Natural killer cell (primary cell): Measurements from ENCODE around the gene DHX8. TPM values are rescaled to one million over a fixed set of nuclear protein-coding genes. Genes with fewer than 3 reads are reported as not detected.

ENCODE experiments used
- ATAC-seq, 3 donors: fragments of 150-1000 bp in 2 of 3; fragments of 200-7000 bp in 1 of 3; cut with Tn5 transposase; 1 replicate in 1 of 3; 2 replicates in 2 of 3; pipeline ENCODE4 v1.10.0; 2021; ENCODE audit warnings: mild to moderate bottlenecking in 2 of 3, moderate library complexity in 2 of 3
- DNase-seq, 2 donors: peaks; one replicate each; pipeline versions ENCODE4 v3.0.0 to v3.0.0-alpha.2; 2013 to 2021; ENCODE audit warnings: mixed read lengths in 1 of 2
- H3K27ac ChIP-seq: one replicate; pipeline ENCODE4 v1.5.1; 2013; ENCODE audit warnings: mild to moderate bottlenecking, low read length
- H3K27me3 ChIP-seq: one replicate; pipeline ENCODE4 v1.6.1; 2013; ENCODE audit warnings: low read length; ENCODE audit not compliant: control insufficient read depth, insufficient read depth
- H3K36me3 ChIP-seq: one replicate; pipeline ENCODE4 v1.6.1; 2013; ENCODE audit warnings: low read length; ENCODE audit not compliant: control insufficient read depth, insufficient read depth
- H3K4me1 ChIP-seq: one replicate; pipeline ENCODE4 v1.6.1; 2013; ENCODE audit warnings: low read length; ENCODE audit not compliant: control insufficient read depth, insufficient read depth
- H3K4me3 ChIP-seq: one replicate; pipeline ENCODE4 v1.5.1; 2013; ENCODE audit warnings: low read length
- H3K9me3 ChIP-seq: one replicate; pipeline ENCODE4 v1.6.1; 2013; ENCODE audit warnings: low read length; ENCODE audit not compliant: control insufficient read depth, insufficient read depth
- H3K27ac Mint-ChIP-seq, 2 donors: one replicate each; pipeline ENCODE4 v1.8.0; 2022; ENCODE audit warnings: mild to moderate bottlenecking in 2 of 2, mixed read lengths in 2 of 2, moderate library complexity in 1 of 2
- H3K27me3 Mint-ChIP-seq, 2 donors: one replicate each; pipeline ENCODE4 v1.8.0; 2022; ENCODE audit warnings: low read depth in 2 of 2, mixed read lengths in 2 of 2
- H3K36me3 Mint-ChIP-seq: one replicate; pipeline ENCODE4 v1.8.0; 2022; ENCODE audit warnings: mixed read lengths
- H3K4me1 Mint-ChIP-seq, 2 donors: one replicate each; pipeline ENCODE4 v1.8.0; 2022; ENCODE audit warnings: mixed read lengths in 2 of 2
- H3K4me3 Mint-ChIP-seq: one replicate; pipeline ENCODE4 v1.8.0; 2022; ENCODE audit warnings: mild to moderate bottlenecking, moderate library complexity, mixed read lengths
- H3K9me3 Mint-ChIP-seq, 2 donors: one replicate each; pipeline ENCODE4 v1.8.0; 2022; ENCODE audit warnings: mixed read lengths in 2 of 2
- CTCF ChIP-seq: fragments of 200-600 bp; IDR thresholded peaks from one replicate; pipeline ENCODE4 v1.8.0; 2022; ENCODE audit warnings: antibody characterized with exemption
- WGBS: methylation state at CpG from one replicate; pipeline ENCODE4 v1.1.7; 2013; ENCODE audit warnings: missing lambda C conversion rate; ENCODE audit not compliant: insufficient coverage; 5-methylcytosine and 5-hydroxymethylcytosine counted together
- intact Hi-C: fragments of 100-400 bp; cut with micrococcal nuclease; formaldehyde crosslinking; loops from one replicate; pipeline ENCODE4 v1.14.2; 2022
- total RNA-seq, 4 donors: library from RNA; stranded (reverse); fragments of 120-200 nt in 1 of 4; gene quantifications; one replicate each; pipeline versions ENCODE4 v1.2.3 to v1.2.4, GENCODE V29; 2013 to 2022

Gene DHX8
- total RNA-seq, 3 donors from 2014 or later (not counting 1 experiment from before 2014, with no cell fraction given) = 88.3 to 106 (median 105) TPM

GRCh38 chr17:43453331-43453812 is 30.4 kb upstream of the DHX8 start:
- no peaks in the 10 kb centered on the region for H3K9me3 Mint-ChIP-seq
- H3K27ac Mint-ChIP-seq = no peak overlapping the region
- intact Hi-C loops = no loop called here
- no peak overlapping the region for H3K4me3 ChIP-seq
- no peak overlapping the region for H3K4me3 Mint-ChIP-seq
- no peaks in the 10 kb centered on the region for H3K27me3 ChIP-seq
- H3K9me3 ChIP-seq = no peaks in the 10 kb centered on the region
- peaks cover 4% of the 10 kb centered on the region for H3K4me1 ChIP-seq
- peaks cover 0 to 8% of the 10 kb centered on the region in 2 donors for H3K4me1 Mint-ChIP-seq
- no peak for TF ChIP-seq CTCF
- H3K27ac ChIP-seq = no peak overlapping the region
- 91% methylated on average over 9 of the region's 11 CpGs for WGBS
- ATAC-seq (no peak), DNase-seq (no peak)
- H3K36me3 ChIP-seq = no peaks in the 10 kb centered on the region
- peaks cover 12 to 22% of the 10 kb centered on the region in 2 donors for H3K27me3 Mint-ChIP-seq
- H3K36me3 Mint-ChIP-seq = no peaks in the 10 kb centered on the region

DNA sequence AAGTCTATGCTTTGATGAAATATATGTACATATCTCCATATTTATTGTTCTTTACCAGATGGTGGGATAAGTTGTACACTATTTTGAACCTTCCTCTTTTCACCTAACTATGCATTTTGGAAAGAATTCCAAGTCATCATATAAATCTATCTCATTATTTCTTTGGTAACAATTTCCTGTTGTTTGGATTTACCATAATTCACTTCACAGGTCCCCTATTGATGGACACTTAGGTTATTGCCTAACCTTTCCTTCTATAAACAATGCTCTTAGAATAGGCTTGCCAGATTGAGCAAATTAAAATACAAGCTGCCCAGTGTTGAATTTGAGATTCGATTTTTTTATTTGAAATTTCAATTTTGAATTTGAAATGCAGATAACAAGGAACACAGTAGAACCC is 28.9 kb upstream of the DHX8 start:
- H3K9me3 Mint-ChIP-seq = no peaks in the 10 kb centered on the region
- DNase-seq = no peak

GRCh38 chr17:43456029-43456428 is 27.7 kb upstream of the DHX8 start:
- Mint-ChIP-seq H3K9me3 (no peaks in the 10 kb centered on the region), H3K4me3 (no peak overlapping the region), H3K4me1 (peaks cover 0 to 8% of the 10 kb centered on the region in 2 donors), H3K27ac (no peak overlapping the region), H3K27me3 (peaks cover 15 to 22% of the 10 kb centered on the region in 2 donors), H3K36me3 (no peaks in the 10 kb centered on the region)
- Histone ChIP-seq H3K27me3 (no peaks in the 10 kb centered on the region), H3K9me3 (no peaks in the 10 kb centered on the region), H3K4me1 (peaks cover 4% of the 10 kb centered on the region), H3K27ac (no peak overlapping the region), H3K36me3 (no peaks in the 10 kb centered on the region), H3K4me3 (no peak overlapping the region)
- no peak for TF ChIP-seq CTCF
- ATAC-seq = no peak
- intact Hi-C loops = no loop called here
- no peak for DNase-seq
- 90% methylated on average over 5 of the region's 6 CpGs for WGBS

More for the DNA sequence above, 28.9 kb upstream of the DHX8 start:
- no peak overlapping the region for H3K27ac ChIP-seq
- intact Hi-C loops = no loop called here
- no peaks in the 10 kb centered on the region for H3K36me3 Mint-ChIP-seq
- no peak overlapping the region for H3K27ac Mint-ChIP-seq
- peaks cover 0 to 8% of the 10 kb centered on the region in 2 donors for H3K4me1 Mint-ChIP-seq
- no peaks in the 10 kb centered on the region for H3K9me3 ChIP-seq
- TF ChIP-seq CTCF = no peak
- peaks cover 4% of the 10 kb centered on the region for H3K4me1 ChIP-seq
- H3K27me3 Mint-ChIP-seq = peaks cover 12 to 22% of the 10 kb centered on the region in 2 donors
- no peak overlapping the region for H3K4me3 Mint-ChIP-seq
- no peak overlapping the region for H3K4me3 ChIP-seq
- no peaks in the 10 kb centered on the region for H3K27me3 ChIP-seq
- no peak for ATAC-seq
- WGBS = 100% methylated on average over 1 of the region's 1 CpG
- H3K36me3 ChIP-seq = no peaks in the 10 kb centered on the region
